Gastrocnemius medialis (tissue), 4 donors: ENCODE results near the gene KCNK3. TPM values are rescaled to one million over a fixed set of nuclear protein-coding genes. Genes with fewer than 3 reads are reported as not detected.

Experiments
- ATAC-seq, 2 donors: fragments of 150-250 bp; one replicate each; pipeline ENCODE4 v1.9.1; 2016
- DNase-seq, 2 donors: peaks; one replicate each; pipeline ENCODE4 v3.0.0-alpha.2; 2019
- H3K27ac ChIP-seq, 4 donors: fragments of 200-600 bp; sonication (generic); 1 replicate in 1 of 4; 2 replicates in 3 of 4; pipeline ENCODE4 v1.5.1; 2016 to 2018; ENCODE audit warnings: mild to moderate bottlenecking in 2 of 4, moderate library complexity in 1 of 4
- H3K27me3 ChIP-seq, 3 donors: fragments of 200-600 bp; sonication (generic) in 2 of 3; 1 replicate in 1 of 3; 2 replicates in 2 of 3; pipeline versions ENCODE4 v1.5.1 to v1.6.0; 2016 to 2019; ENCODE audit warnings: mild to moderate bottlenecking in 1 of 3, moderate library complexity in 1 of 3
- H3K36me3 ChIP-seq, 2 donors: fragments of 200-600 bp; sonication (generic) in 1 of 2; one replicate each; pipeline ENCODE4 v1.5.1; 2017 to 2018
- H3K4me1 ChIP-seq, 2 donors: fragments of 200-600 bp; sonication (generic) in 1 of 2; one replicate each; pipeline ENCODE4 v1.5.1; 2016 to 2017; ENCODE audit warnings: mild to moderate bottlenecking in 2 of 2
- H3K4me3 ChIP-seq, 4 donors: fragments of 200-600 bp; sonication (generic) in 3 of 4; 1 replicate in 1 of 4; 2 replicates in 3 of 4; pipeline ENCODE4 v1.5.1; 2016 to 2019; ENCODE audit warnings: mild to moderate bottlenecking in 2 of 4
- H3K9me3 ChIP-seq, 3 donors: fragments of 200-600 bp; sonication (generic) in 2 of 3; 1 replicate in 1 of 3; 2 replicates in 2 of 3; pipeline ENCODE4 v1.5.1; 2016 to 2019
- CTCF ChIP-seq, 5 experiments: fragments of 450-650 bp in 3 of 5; fragments of 200-600 bp in 2 of 5; sonication (generic) in 2 of 5; IDR thresholded peaks in 4 of 5; conservative IDR thresholded peaks in 1 of 5; 1 replicate in 4 of 5; 2 replicates in 1 of 5; pipeline ENCODE4 v1.5.1; 2016 to 2019; ENCODE audit warnings: antibody characterized with exemption in 5 of 5, mild to moderate bottlenecking in 3 of 5, moderate library complexity in 3 of 5
- POLR2A ChIP-seq, 2 donors: fragments of 450-650 bp; IDR thresholded peaks; one replicate each; pipeline ENCODE4 v1.6.1; 2017; ENCODE audit warnings: antibody characterized with exemption in 2 of 2, mild to moderate bottlenecking in 2 of 2, moderate library complexity in 2 of 2
- in situ Hi-C, 4 donors: fragments of 200-750 bp; cut with MboI; loops; one replicate each; pipeline versions ENCODE4 v1.15.0 to v1.8.0; 2017; ENCODE audit warnings: low sequenced_read_pairs in 4 of 4
- intact Hi-C: fragments of 100-400 bp; cut with DNase I; formaldehyde crosslinking; loops from one replicate; pipeline ENCODE4 v1.15.1; 2023; ENCODE audit warnings: low total_unique reads
- total RNA-seq, 4 donors: library from RNA; depleted of rRNA; stranded (reverse); fragments of >200 nt; gene quantifications; one replicate each; pipeline versions ENCODE4 v1.1.0 to v1.2.3, GENCODE V29; 2016

Gene KCNK3
- total RNA-seq, 4 donors from 2014 or later: 0.80 to 11.6 (median 1.2) TPM

DNA sequence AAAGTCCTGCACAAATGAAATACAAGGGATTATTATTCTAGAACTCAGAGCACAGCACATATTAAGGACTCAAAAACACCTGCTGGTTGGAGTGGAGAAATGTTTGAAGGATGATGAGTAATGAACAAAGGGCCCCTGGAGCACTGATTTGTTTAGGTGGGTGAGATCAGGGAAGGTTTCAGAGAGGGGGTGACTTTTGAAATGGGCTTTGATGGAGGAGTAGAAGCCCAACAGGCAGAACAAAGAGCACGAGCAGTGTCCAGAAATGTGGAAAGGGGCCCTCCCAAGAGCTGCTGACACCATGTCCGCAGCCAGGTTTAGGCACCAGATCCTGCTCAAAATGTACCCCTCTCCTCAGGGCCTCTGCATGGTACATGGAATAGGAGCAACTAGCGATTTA, 23.8 kb downstream of the KCNK3 start:
- ATAC-seq (no peak), DNase-seq (no peak)
- no peak for TF ChIP-seq CTCF (IDR thresholded peaks at IDR 0.05 in 4 of 5, conservative IDR thresholded peaks at IDR 0.05 in 1 of 5)
- Histone ChIP-seq H3K36me3 (no peaks in the 10 kb centered on the region), H3K27ac (no peak overlapping the region), H3K27me3 (no peaks in the 10 kb centered on the region), H3K4me1 (peaks cover 12 to 36% of the 10 kb centered on the region in 2 donors), H3K9me3 (no peaks in the 10 kb centered on the region), H3K4me3 (no peak overlapping the region)
- intact Hi-C loops (no loop called here), in situ Hi-C loops (no loop called here)

GRCh38 chr2:26716769-26717168, 24.2 kb downstream of the KCNK3 start:
- Histone ChIP-seq H3K4me1 (peaks cover 12 to 36% of the 10 kb centered on the region in 2 donors), H3K4me3 (no peak overlapping the region), H3K27ac (no peak overlapping the region), H3K36me3 (no peaks in the 10 kb centered on the region), H3K9me3 (no peaks in the 10 kb centered on the region), H3K27me3 (no peaks in the 10 kb centered on the region)
- in situ Hi-C loops (no loop called here), intact Hi-C loops (no loop called here)
- DNase-seq: no peak
- no peak for ATAC-seq
- TF ChIP-seq POLR2A (IDR thresholded peaks at IDR 0.05): no peak
- TF ChIP-seq CTCF (IDR thresholded peaks at IDR 0.05 in 4 of 5, conservative IDR thresholded peaks at IDR 0.05 in 1 of 5): no peak

GRCh38 chr2:26717362-26717761, 24.8 kb downstream of the KCNK3 start:
- in situ Hi-C loops: no loop called here
- TF ChIP-seq POLR2A (IDR thresholded peaks at IDR 0.05) (no peak), CTCF (IDR thresholded peaks at IDR 0.05 in 4 of 5, conservative IDR thresholded peaks at IDR 0.05 in 1 of 5) (no peak)
- Histone ChIP-seq H3K36me3 (no peaks in the 10 kb centered on the region), H3K27me3 (no peaks in the 10 kb centered on the region), H3K4me1 (peaks cover 12 to 36% of the 10 kb centered on the region in 2 donors), H3K4me3 (no peak overlapping the region), H3K27ac (no peak overlapping the region), H3K9me3 (no peaks in the 10 kb centered on the region)
- ATAC-seq: no peak
- no peak for DNase-seq
- intact Hi-C loops: no loop called here

GRCh38 chr2:26718949-26719686, 26.6 kb downstream of the KCNK3 start:
- no peaks in the 10 kb centered on the region for H3K27me3 ChIP-seq
- no peak for TF ChIP-seq CTCF (IDR thresholded peaks at IDR 0.05 in 4 of 5, conservative IDR thresholded peaks at IDR 0.05 in 1 of 5)
- no peak for TF ChIP-seq POLR2A (IDR thresholded peaks at IDR 0.05)
- no peaks in the 10 kb centered on the region for H3K36me3 ChIP-seq
- DNase-seq: no peak
- no peaks in the 10 kb centered on the region for H3K9me3 ChIP-seq
- in situ Hi-C loops: no loop called here
- ATAC-seq: no peak
- intact Hi-C loops: no loop called here
- no peak overlapping the region for H3K4me3 ChIP-seq
- peaks cover 20 to 39% of the 10 kb centered on the region in 2 donors for H3K4me1 ChIP-seq
- H3K27ac ChIP-seq: no peak overlapping the region
